Lower leg skin (tissue), 3 donors: Measurements from ENCODE around the gene SEL1L2.

Experiments used
- POLR2A ChIP-seq, 2 donors: fragments of 450-650 bp; IDR thresholded peaks; one replicate each; pipeline ENCODE4 v1.6.1; 2016 to 2017; ENCODE audit warnings: antibody characterized with exemption in 2 of 2, mild to moderate bottlenecking in 1 of 2, moderate library complexity in 1 of 2
- TF ChIP-seq, protein P1 (sequence below), 3 donors: fragments of 450-650 bp; IDR thresholded peaks; one replicate each; pipeline ENCODE4 v1.5.1; 2016; ENCODE audit warnings: antibody characterized with exemption in 3 of 3, mild to moderate bottlenecking in 3 of 3, moderate library complexity in 2 of 3

- TF ChIP-seq, protein P1, sequence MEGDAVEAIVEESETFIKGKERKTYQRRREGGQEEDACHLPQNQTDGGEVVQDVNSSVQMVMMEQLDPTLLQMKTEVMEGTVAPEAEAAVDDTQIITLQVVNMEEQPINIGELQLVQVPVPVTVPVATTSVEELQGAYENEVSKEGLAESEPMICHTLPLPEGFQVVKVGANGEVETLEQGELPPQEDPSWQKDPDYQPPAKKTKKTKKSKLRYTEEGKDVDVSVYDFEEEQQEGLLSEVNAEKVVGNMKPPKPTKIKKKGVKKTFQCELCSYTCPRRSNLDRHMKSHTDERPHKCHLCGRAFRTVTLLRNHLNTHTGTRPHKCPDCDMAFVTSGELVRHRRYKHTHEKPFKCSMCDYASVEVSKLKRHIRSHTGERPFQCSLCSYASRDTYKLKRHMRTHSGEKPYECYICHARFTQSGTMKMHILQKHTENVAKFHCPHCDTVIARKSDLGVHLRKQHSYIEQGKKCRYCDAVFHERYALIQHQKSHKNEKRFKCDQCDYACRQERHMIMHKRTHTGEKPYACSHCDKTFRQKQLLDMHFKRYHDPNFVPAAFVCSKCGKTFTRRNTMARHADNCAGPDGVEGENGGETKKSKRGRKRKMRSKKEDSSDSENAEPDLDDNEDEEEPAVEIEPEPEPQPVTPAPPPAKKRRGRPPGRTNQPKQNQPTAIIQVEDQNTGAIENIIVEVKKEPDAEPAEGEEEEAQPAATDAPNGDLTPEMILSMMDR (IDR thresholded peaks at IDR 0.05): no peak
- TF ChIP-seq POLR2A (IDR thresholded peaks at IDR 0.05): no peak
These were observed 40.6 kb upstream of the SEL1L2 start for GRCh38 chr20:14030991-14031390.
